KMS-11 (cell line): Measurements from ENCODE around the gene STARD13.

Source experiments
- H2AFZ ChIP-seq: fragments of 200-600 bp; sonication (generic); 2 replicates; pipeline ENCODE4 v1.6.1; 2016; ENCODE audit warnings: antibody characterized with exemption, mixed run types, low read depth
- H3K27ac ChIP-seq: fragments of 200-600 bp; sonication (generic); 2 replicates; pipeline ENCODE4 v1.6.1; 2016; ENCODE audit warnings: mild to moderate bottlenecking, mixed run types
- H3K27me3 ChIP-seq: fragments of 200-600 bp; sonication (generic); 2 replicates; pipeline ENCODE4 v1.6.1; 2017; ENCODE audit warnings: mild to moderate bottlenecking, low read depth, mixed run types, moderate library complexity; ENCODE audit not compliant: insufficient read depth
- H3K36me3 ChIP-seq: fragments of 200-600 bp; sonication (generic); 2 replicates; pipeline ENCODE4 v1.6.1; 2017; ENCODE audit warnings: mild to moderate bottlenecking, mixed run types; ENCODE audit not compliant: insufficient read depth
- H3K4me1 ChIP-seq: fragments of 200-600 bp; sonication (generic); 2 replicates; pipeline ENCODE4 v1.6.1; 2016; ENCODE audit warnings: mild to moderate bottlenecking, low read depth, mixed run types; ENCODE audit not compliant: poor library complexity, severe bottlenecking
- H3K4me2 ChIP-seq: fragments of 200-600 bp; sonication (generic); 2 replicates; pipeline ENCODE4 v1.7.0; 2016; ENCODE audit warnings: mild to moderate bottlenecking, mixed run types
- H3K4me3 ChIP-seq: fragments of 200-600 bp; sonication (generic); IDR thresholded peaks from 2 replicates; pipeline ENCODE4 v1.6.1; 2017; ENCODE audit warnings: low read depth, low read length, mixed read lengths; ENCODE audit not compliant: insufficient read depth
- H3K79me2 ChIP-seq: fragments of 200-600 bp; sonication (generic); 2 replicates; pipeline ENCODE4 v1.6.1; 2016; ENCODE audit warnings: low read depth, mixed run types; ENCODE audit not compliant: insufficient read depth
- H3K9ac ChIP-seq: fragments of 200-600 bp; sonication (generic); 2 replicates; pipeline ENCODE4 v1.6.1; 2016; ENCODE audit warnings: mild to moderate bottlenecking, mixed run types
- H4K20me1 ChIP-seq: fragments of 200-600 bp; sonication (generic); 2 replicates; pipeline ENCODE4 v1.6.1; 2016; ENCODE audit warnings: mild to moderate bottlenecking, mixed run types; ENCODE audit not compliant: insufficient read depth
- TF ChIP-seq, protein P1 (sequence below): fragments of 200-600 bp; sonication (generic); conservative IDR thresholded peaks from 2 replicates; pipeline ENCODE4 v1.6.1; 2017; ENCODE audit warnings: low read depth, mild to moderate bottlenecking, antibody characterized with exemption, low read length, moderate library complexity, mixed read lengths

Gene STARD13

GRCh38 chr13:33213024-33213768, 72.4 kb downstream of the STARD13 start:
- no peak overlapping the region for H3K4me2 ChIP-seq
- no peak overlapping the region for H3K9ac ChIP-seq
- no peak overlapping the region for H3K4me3 ChIP-seq
- no peak overlapping the region for H3K27ac ChIP-seq
- TF ChIP-seq, protein P1, sequence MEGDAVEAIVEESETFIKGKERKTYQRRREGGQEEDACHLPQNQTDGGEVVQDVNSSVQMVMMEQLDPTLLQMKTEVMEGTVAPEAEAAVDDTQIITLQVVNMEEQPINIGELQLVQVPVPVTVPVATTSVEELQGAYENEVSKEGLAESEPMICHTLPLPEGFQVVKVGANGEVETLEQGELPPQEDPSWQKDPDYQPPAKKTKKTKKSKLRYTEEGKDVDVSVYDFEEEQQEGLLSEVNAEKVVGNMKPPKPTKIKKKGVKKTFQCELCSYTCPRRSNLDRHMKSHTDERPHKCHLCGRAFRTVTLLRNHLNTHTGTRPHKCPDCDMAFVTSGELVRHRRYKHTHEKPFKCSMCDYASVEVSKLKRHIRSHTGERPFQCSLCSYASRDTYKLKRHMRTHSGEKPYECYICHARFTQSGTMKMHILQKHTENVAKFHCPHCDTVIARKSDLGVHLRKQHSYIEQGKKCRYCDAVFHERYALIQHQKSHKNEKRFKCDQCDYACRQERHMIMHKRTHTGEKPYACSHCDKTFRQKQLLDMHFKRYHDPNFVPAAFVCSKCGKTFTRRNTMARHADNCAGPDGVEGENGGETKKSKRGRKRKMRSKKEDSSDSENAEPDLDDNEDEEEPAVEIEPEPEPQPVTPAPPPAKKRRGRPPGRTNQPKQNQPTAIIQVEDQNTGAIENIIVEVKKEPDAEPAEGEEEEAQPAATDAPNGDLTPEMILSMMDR: no peak
- H3K27me3 ChIP-seq: no peaks in the 10 kb centered on the region
- no peaks in the 10 kb centered on the region for H3K4me1 ChIP-seq
- no peaks in the 10 kb centered on the region for H3K36me3 ChIP-seq
- no peaks in the 10 kb centered on the region for H4K20me1 ChIP-seq
- no peak overlapping the region for H2AFZ ChIP-seq
- H3K79me2 ChIP-seq: no peaks in the 10 kb centered on the region

GRCh38 chr13:33212396-33212795, 73.2 kb downstream of the STARD13 start:
- TF ChIP-seq, protein P1: no peak
- Histone ChIP-seq H3K9ac (no peak overlapping the region), H3K36me3 (no peaks in the 10 kb centered on the region), H3K4me2 (no peak overlapping the region), H2AFZ (no peak overlapping the region), H3K27me3 (no peaks in the 10 kb centered on the region), H3K4me3 (no peak overlapping the region), H3K79me2 (no peaks in the 10 kb centered on the region), H3K27ac (no peak overlapping the region), H4K20me1 (no peaks in the 10 kb centered on the region), H3K4me1 (no peaks in the 10 kb centered on the region)

DNA sequence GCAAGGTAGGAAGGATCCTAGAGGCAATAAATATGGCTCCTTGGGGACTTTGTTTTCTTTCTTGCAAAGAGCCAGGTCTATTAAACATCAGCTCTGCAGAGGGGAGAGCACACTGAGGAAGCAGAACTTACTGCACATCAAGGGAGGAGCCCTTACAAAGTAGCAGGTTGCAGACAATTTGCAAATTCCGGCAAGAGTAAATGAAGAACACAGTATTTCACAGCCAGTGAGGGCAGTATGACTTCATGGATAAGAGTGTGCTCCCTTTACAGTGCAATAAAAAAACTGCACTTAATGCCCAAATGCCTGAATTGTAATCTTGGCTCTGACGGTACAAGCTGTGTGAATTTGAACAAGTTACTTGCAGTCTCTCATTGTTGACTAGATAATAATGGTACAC, 75.5 kb downstream of the STARD13 start:
- Histone ChIP-seq H3K4me1 (no peaks in the 10 kb centered on the region), H4K20me1 (no peaks in the 10 kb centered on the region), H3K4me3 (no peak overlapping the region), H3K27ac (no peak overlapping the region), H3K36me3 (no peaks in the 10 kb centered on the region), H3K27me3 (no peaks in the 10 kb centered on the region), H2AFZ (no peak overlapping the region), H3K79me2 (no peaks in the 10 kb centered on the region), H3K4me2 (no peak overlapping the region), H3K9ac (no peak overlapping the region)
- TF ChIP-seq, protein P1: no peak

GRCh38 chr13:33208290-33209220, 77.0 kb downstream of the STARD13 start:
- TF ChIP-seq, protein P1: no peak
- Histone ChIP-seq H3K4me3 (no peak overlapping the region), H3K9ac (no peak overlapping the region), H3K79me2 (no peaks in the 10 kb centered on the region), H3K27ac (no peak overlapping the region), H3K36me3 (no peaks in the 10 kb centered on the region), H3K27me3 (no peaks in the 10 kb centered on the region), H2AFZ (no peak overlapping the region), H4K20me1 (no peaks in the 10 kb centered on the region), H3K4me1 (no peaks in the 10 kb centered on the region), H3K4me2 (no peak overlapping the region)
